NAMALWA (cell line): Measurements from ENCODE around the gene LINGO4.

ENCODE experiments used
- DNase-seq: peaks from one replicate; pipeline ENCODE4 v3.0.0-alpha.2; 2015; ENCODE audit warnings: low spot score

Gene LINGO4

GRCh38 chr1:151814426-151814825, 9.2 kb upstream of the LINGO4 start:
- DNase-seq, result no peak

DNA sequence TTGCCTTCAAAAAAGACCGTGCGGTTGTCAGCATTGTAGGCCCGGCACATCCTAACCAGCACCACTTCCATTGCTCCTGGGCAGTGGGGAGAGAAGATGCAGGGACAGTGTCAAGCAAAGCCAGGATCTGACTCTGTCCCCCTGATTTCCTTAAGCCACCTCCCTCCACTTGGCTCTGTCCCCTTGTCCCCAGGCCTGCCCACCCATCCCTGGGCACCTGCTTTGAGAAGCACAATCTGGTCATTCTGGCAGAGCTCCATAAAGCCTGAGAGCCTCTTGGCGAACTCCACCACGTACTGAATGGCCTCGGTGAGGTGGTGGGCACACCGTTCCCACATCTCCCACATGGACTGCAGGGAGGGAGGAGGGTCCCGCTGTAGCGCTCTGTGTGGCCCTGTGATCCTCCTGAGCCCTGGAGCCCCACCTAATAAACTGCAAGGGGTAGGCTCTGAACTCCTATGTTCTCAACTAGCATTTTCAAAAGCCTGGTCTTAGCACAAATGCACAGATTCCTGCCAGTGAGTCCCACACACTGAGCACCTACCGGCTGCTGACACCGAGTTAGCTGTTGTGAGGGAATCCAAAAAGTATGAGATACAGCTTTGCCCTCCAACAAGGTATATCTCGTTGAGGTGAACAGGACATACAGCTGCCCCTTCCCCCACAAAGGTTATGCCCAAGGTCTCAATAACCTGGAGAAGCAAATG, 8.2 kb upstream of the LINGO4 start:
- no peak for DNase-seq

GRCh38 chr1:151811181-151811580, 6.0 kb upstream of the LINGO4 start:
- no peak for DNase-seq

- no peak for DNase-seq
Observed at GRCh38 chr1:151809985-151810556, 4.9 kb upstream of the LINGO4 start.

- DNase-seq, result no peak
Observed at GRCh38 chr1:151809290-151809984, 4.2 kb upstream of the LINGO4 start.

DNA sequence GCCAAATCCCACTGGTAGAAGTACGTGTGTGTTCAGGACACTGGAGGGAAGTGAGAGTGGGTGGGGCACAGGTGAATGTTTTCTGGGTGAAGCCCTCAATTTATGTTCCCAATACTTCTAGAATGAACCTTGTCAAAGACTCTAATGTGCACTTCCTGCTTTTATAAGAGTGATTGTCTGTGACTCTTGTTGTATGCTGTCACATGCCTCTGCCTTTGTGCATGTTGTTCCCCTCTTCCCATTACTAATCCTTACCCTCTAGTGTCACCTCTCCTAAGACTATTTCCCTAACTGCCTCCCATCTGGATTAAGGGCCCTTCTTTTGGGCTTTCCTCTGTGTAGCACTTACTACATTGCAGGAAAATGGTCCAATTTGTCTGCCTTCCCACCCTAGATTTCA, 2.5 kb upstream of the LINGO4 start:
- no peak for DNase-seq

DNA sequence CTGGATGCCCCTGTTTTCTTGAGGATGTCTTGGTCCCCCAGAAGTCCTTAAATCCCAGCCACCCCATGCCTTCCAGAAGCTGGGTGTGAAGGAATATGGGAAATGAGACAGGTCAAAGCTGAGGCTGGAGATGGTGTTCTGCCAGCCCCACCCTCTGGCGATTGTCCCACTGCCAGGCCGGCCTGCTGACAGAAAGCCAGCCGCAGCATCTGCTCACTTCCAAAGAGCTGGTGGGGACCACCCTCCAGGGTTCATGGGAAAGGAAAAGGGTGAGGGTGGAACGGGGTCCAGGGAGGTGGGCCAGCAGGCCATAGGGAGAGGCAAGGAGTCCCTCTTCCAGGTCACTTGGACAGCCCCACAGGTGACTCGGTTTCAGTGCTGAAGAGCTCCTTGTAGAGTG, 1.9 kb upstream of the LINGO4 start:
- no peak for DNase-seq

DNA sequence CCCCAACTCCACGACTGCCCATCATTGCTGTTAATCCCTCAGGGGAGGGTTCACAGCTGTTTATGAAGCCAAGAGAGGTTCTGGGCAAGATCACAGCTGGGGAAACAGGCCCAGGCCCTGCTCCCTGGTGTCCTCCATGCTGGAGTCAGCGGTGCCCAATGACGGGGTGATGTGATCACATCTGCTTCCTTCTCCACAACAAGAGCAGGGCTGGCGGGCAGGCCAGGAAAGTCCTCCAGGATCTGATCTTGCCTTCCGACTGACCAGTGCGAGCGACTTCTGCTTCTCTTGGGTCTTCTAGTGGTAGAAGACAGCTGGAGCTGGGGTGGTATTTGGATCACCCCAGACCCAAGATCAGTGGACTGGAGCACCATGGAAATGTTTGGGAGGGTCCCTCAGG, 951 bp upstream of the LINGO4 start:
- DNase-seq, result no peak

DNA sequence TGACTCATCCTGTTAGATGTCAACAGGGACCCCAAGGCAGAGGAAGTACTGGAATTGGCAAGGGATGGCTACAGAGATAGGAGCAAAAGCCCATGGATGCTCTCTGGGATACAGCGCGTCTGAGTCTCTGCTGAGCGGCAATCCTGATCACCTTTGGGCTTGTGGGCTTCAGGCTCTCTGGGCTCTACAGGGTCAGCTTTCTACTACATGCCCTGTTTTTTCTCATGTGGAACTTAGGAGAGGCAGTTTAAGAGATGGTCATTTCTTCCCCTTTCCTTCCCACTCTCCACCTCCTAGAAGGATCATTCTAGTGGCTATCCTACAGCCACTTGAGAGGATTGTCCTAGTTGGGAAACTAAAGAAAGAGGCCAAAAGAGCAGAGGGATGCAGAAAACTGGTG, 1.3 kb downstream of the LINGO4 start:
- no peak for DNase-seq

GRCh38 chr1:151803164-151803563, 2.1 kb downstream of the LINGO4 start:
- DNase-seq, result no peak

GRCh38 chr1:151802372-151802771, 2.8 kb downstream of the LINGO4 start:
- no peak for DNase-seq

DNA sequence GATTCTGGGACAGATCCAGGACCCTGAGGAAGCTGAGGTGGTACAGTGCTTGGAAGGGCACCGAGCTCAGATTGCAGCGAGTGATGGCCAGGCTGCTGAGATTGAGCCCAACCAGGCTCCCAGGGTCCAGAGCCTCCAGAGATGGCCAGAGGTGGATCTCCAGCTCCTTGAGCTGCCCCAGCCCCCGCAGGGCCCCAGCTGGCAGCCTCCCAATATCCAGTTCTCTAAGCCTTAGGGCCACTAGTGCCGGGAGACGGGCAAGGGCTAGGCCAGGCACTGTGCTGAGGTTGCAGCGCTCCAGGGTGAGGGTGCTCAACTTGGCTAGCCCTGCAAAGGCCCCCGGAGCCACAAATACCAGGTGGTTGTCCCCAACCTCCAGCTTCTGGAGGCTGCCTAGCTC, 3.4 kb downstream of the LINGO4 start:
- DNase-seq, result no peak

DNA sequence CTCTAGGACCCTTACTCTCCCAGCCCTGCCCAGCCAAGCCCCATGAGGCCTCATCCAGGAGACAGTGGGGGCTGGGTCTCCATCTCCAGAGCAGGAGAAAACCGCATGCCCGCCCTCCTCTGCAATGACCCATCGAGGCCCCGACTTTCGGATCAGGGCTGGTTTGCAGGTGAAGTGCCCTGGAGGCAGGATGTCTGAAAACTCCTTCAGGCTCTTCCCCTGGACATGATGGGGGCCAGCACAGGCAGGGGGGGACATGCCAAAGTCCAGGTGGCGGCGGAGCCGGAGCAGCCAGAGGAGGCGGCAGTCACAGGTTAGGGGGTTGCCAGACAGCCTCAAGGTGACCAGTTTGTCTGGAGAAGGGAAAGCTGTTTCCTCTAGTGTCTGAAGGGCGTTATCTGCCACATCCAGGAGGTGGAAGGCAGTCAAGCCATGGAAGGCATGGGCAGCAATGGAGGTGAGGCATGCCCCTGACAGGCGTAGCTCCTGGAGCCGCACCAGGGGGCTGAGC, 3.9 kb downstream of the LINGO4 start:
- DNase-seq, result no peak

DNA sequence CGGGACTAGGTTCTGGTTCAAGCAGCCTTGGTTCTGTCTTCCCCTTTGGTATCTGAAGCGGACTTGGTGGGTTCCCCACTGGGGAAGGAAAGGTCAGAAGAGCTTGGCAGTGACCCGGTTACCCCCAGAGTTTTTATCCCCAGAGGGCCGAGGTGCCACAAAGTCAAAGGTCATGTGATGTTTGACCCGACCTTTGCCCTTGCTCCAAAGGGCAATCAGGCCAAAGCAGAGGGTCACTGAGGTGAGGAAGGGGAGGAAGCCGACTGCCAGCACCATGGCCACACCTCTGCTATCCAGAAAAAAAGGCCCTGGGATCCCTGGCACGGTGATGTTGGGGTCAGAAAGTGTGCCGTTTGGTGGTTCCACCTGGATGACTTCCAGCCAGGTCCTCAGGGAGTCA, 4.4 kb downstream of the LINGO4 start:
- DNase-seq, result no peak

GRCh38 chr1:151799179-151800022, 5.8 kb downstream of the LINGO4 start:
- DNase-seq, result no peak

- DNase-seq, result no peak
Observed at GRCh38 chr1:151798571-151798970, 6.6 kb downstream of the LINGO4 start.

- DNase-seq, result peak; percentile 23
Observed at GRCh38 chr1:151790940-151791651, 14.1 kb downstream of the LINGO4 start.

DNA sequence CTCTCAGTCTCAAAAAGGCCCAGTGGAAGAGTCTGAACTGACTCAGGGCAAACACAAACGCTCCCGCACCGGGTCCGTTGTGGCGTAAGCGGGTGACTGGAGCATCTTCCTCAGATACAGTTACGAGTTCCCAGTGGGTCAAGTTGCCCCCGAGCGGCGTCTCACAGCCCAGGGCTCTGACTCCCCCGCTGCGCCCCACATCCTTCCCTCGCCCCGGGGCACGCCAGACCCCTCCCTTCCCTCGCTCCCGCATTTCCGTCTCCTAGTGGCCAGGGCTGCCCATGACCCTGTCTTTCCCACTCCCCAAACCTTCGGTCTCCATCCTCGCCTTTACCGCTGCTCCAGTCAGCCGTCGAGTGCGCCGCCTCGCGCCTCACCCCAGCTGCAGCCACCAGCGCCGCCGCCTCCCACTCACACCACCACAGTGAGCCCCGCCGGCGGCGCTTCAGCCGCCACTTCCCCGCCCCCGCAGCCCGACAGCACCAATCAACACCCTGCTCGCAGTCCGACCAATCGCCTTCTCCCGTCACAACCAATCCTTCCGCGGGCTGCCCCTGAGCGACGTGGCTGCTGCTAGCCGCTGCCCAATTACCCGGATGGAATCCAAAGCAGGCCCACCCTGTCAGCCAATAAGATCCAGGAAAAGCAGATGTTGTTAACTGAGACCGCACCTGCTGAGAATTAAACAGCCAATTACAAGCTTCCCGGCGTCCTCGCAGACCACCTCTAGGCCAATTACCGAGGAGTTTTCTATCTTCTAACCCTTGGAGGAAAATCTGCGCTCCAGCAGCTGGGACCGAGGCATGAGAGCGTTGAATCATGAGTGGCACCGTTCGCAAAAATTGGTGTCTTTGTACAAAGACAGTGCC, 14.9 kb downstream of the LINGO4 start, which contains the start of gene TDRKH:
TDRKH (minus strand) TSS at position 430 of the 869 bp plus-strand sequence. CDS start 7,478 bp downstream, outside the sequence.
- DNase-seq, result peak; percentile 100

GRCh38 chr1:151787689-151788088, 17.5 kb downstream of the LINGO4 start:
- no peak for DNase-seq

DNA sequence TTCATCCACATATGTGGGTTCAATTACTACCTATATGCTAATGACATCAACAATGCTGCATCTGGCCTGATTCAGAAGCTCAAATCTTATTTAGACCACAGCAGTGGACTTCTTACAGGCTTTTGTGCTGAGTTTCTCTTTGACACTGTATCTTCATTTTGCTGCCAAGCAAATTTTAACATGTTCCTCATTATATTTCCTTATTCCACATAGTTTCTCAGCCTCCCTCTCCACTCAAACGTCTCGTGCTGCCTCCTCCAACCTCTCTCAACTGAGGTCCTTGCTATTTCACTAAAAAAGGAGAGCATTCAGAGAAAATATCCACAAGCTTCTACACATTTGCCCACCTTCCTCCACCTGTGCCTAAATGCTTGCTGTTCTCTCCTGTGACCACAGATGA, 21.4 kb downstream of the LINGO4 start:
- DNase-seq, result no peak

- no peak for DNase-seq
Observed at GRCh38 chr1:151782741-151783140, 22.5 kb downstream of the LINGO4 start.
